ENCODE data around the gene TMEM163.

The TMEM163 gene

DNA sequence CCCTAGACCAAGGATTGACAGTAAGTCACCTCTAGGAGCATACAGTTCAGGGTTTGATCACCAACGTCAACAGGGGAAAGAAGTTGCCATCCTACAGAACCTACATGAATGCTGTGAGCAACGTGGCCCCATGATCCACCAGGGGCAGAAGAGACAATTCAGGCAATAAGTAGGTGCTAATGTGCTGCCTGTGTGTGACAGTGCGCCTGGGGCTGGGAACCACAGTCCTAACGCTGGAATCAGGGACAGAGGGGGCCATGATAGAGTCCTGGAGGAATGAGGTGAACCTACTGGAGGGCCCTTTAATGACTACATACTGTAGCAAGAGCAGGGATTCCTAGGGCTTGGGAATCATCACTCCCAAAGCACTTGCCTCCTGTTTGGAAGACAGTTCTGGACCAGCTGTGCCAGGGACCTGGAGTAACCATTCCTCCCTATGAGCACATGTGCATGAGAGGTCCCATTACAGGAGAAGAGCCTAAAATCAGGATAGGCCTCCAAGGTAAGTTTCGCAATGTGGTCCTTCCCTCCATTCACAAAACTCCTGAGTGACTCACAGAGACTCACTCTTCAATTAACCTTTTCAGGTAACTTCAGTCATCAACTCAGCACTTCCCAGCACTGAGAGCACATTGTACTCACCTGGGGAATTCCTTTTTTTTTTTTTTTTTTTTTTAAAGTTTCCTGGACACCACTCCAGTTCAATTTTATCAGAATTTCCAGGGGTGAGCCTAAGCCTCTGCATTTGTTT is 214.0 kb downstream of the TMEM163 start:
- no peak for TF ChIP-seq POLR2AphosphoS5 (IDR thresholded peaks at IDR 0.05; ENCODE audit: low read depth, low read length)
- no peak for TF ChIP-seq POLR2A (IDR thresholded peaks at IDR 0.05; ENCODE audit: low read depth, low read length)
- no peak for TF ChIP-seq SPI1 (IDR thresholded peaks at IDR 0.05; ENCODE audit: low read depth, low read length)
- TF ChIP-seq POU2F2 (IDR thresholded peaks at IDR 0.05; ENCODE audit: low read depth, low read length), result no peak
- no peak for TF ChIP-seq TAF1 (IDR thresholded peaks at IDR 0.05; ENCODE audit: low read depth, low read length)
- TF ChIP-seq PAX5 (IDR thresholded peaks at IDR 0.05; ENCODE audit: insufficient read depth, low read length, severe bottlenecking), result no peak
- no peak for DNase-seq (ENCODE audit: insufficient read length, low spot score)
- FAIRE-seq, result no peak

- no peak for TF ChIP-seq PAX5 (IDR thresholded peaks at IDR 0.05; ENCODE audit: insufficient read depth, low read length, severe bottlenecking)
- TF ChIP-seq POU2F2 (IDR thresholded peaks at IDR 0.05; ENCODE audit: low read depth, low read length), result no peak
- TF ChIP-seq TAF1 (IDR thresholded peaks at IDR 0.05; ENCODE audit: low read depth, low read length), result no peak
- TF ChIP-seq POLR2AphosphoS5 (IDR thresholded peaks at IDR 0.05; ENCODE audit: low read depth, low read length), result no peak
- no peak for DNase-seq (ENCODE audit: insufficient read length, low spot score)
- no peak for FAIRE-seq
Measured at GRCh38 chr2:134502104-134502503, 216.7 kb downstream of the TMEM163 start.

GRCh38 chr2:134501476-134502091 is 217.2 kb downstream of the TMEM163 start:
- no peak for TF ChIP-seq POLR2A (IDR thresholded peaks at IDR 0.05; ENCODE audit: low read depth, low read length)
- TF ChIP-seq PAX5 (IDR thresholded peaks at IDR 0.05; ENCODE audit: insufficient read depth, low read length, severe bottlenecking), result no peak
- TF ChIP-seq SPI1 (IDR thresholded peaks at IDR 0.05; ENCODE audit: low read depth, low read length), result no peak
- no peak for TF ChIP-seq TAF1 (IDR thresholded peaks at IDR 0.05; ENCODE audit: low read depth, low read length)
- no peak for TF ChIP-seq POLR2AphosphoS5 (IDR thresholded peaks at IDR 0.05; ENCODE audit: low read depth, low read length)
- no peak for TF ChIP-seq POU2F2 (IDR thresholded peaks at IDR 0.05; ENCODE audit: low read depth, low read length)
- DNase-seq (ENCODE audit: insufficient read length, low spot score) (no peak), FAIRE-seq (no peak)

DNA sequence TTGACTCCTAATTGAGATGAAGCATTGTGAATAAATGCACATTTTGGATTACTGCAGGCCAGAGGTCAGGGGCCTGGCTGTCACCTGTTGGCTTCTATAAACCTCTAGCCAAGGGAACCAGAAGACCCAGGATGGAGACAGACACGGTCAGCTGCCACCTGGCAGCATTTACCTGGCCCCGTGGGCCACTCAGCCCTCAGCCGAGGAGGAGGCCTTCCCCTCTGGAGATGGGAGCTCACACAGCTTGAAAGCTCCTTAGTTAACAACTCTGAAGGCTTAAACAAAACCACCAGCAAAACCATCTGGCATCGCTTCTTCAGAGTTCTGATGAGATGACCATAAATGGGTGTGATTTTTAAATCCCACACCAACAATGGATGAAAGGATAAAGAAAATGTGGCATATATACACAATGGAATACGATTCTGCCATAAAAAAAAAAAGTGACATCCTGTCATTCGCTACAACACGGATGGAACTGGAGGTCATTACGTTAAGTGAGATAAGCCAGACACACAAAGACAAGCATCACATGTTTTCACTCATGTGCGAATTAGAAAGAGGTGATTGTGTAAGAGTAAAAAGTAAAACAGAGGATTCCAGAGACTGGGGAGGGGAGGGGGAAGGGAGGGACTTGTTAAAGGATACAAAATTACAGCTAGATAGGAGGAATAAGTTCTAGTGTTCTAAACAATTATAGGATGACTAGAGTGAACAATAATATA is 218.4 kb downstream of the TMEM163 start:
- FAIRE-seq, result no peak
- no peak for DNase-seq (ENCODE audit: insufficient read length, low spot score)

GRCh38 chr2:134499307-134499926 is 219.4 kb downstream of the TMEM163 start:
- no peak for TF ChIP-seq POU2F2 (IDR thresholded peaks at IDR 0.05; ENCODE audit: low read depth, low read length)
- no peak for TF ChIP-seq PAX5 (IDR thresholded peaks at IDR 0.05; ENCODE audit: insufficient read depth, low read length, severe bottlenecking)
- no peak for TF ChIP-seq POLR2A (IDR thresholded peaks at IDR 0.05; ENCODE audit: low read depth, low read length)
- no peak for TF ChIP-seq POLR2AphosphoS5 (IDR thresholded peaks at IDR 0.05; ENCODE audit: low read depth, low read length)
- TF ChIP-seq SPI1 (IDR thresholded peaks at IDR 0.05; ENCODE audit: low read depth, low read length), result no peak
- TF ChIP-seq TAF1 (IDR thresholded peaks at IDR 0.05; ENCODE audit: low read depth, low read length), result no peak
- FAIRE-seq, result no peak
- DNase-seq (ENCODE audit: insufficient read length, low spot score), result no peak

More for the DNA sequence above, 218.4 kb downstream of the TMEM163 start:
- no peak for TF ChIP-seq SPI1 (IDR thresholded peaks at IDR 0.05; ENCODE audit: low read depth, low read length)
- no peak for TF ChIP-seq PAX5 (IDR thresholded peaks at IDR 0.05; ENCODE audit: insufficient read depth, low read length, severe bottlenecking)
- TF ChIP-seq POU2F2 (IDR thresholded peaks at IDR 0.05; ENCODE audit: low read depth, low read length), result no peak
- no peak for TF ChIP-seq TAF1 (IDR thresholded peaks at IDR 0.05; ENCODE audit: low read depth, low read length)
- no peak for TF ChIP-seq POLR2A (IDR thresholded peaks at IDR 0.05; ENCODE audit: low read depth, low read length)
- no peak for TF ChIP-seq POLR2AphosphoS5 (IDR thresholded peaks at IDR 0.05; ENCODE audit: low read depth, low read length)

DNA sequence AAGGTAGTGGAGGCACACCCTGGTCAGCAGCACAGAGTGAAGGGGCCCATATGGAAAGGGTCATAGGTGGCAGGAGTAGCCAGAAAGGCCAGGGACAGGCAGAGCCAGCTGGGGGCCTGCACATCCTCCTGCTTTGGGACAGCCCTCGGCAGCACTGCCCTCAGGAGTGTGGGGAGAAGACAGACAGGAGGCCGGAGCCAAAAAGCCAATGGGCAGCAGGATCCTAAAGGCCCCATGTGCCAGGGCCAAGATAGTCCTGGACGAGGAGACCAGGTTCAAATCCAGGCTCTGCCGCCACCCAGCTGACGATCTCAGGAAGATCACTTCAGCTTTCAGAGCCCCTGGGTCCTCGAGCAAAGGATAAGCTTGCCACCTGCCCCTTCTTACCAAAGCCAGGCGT is 220.1 kb downstream of the TMEM163 start:
- DNase-seq (ENCODE audit: insufficient read length, low spot score) (no peak), FAIRE-seq (no peak)
- TF ChIP-seq SPI1 (IDR thresholded peaks at IDR 0.05; ENCODE audit: low read depth, low read length) (no peak), TAF1 (IDR thresholded peaks at IDR 0.05; ENCODE audit: low read depth, low read length) (no peak), POLR2A (IDR thresholded peaks at IDR 0.05; ENCODE audit: low read depth, low read length) (no peak), POU2F2 (IDR thresholded peaks at IDR 0.05; ENCODE audit: low read depth, low read length) (no peak), PAX5 (IDR thresholded peaks at IDR 0.05; ENCODE audit: insufficient read depth, low read length, severe bottlenecking) (no peak), POLR2AphosphoS5 (IDR thresholded peaks at IDR 0.05; ENCODE audit: low read depth, low read length) (no peak)

DNA sequence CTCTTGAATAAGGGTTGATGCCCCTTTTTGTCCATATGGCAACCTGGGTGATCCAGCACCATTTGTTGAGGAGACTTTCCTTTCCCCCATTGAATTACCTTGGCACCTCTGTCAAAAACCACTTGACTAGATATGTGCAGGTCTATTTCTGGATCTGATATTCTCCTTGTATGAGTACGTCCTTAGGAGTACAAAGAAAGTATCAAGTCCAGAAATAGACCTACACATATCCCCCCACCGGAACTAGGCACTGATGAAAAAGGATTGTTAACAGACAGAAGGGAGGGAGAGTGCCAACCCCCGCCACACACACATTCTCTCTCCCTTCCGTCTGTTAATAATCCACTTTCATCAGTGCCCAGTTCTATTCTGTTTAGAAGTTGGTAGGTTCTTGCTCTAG is 225.0 kb downstream of the TMEM163 start:
- TF ChIP-seq SPI1 (IDR thresholded peaks at IDR 0.05; ENCODE audit: low read depth, low read length) (no peak), POLR2AphosphoS5 (IDR thresholded peaks at IDR 0.05; ENCODE audit: low read depth, low read length) (no peak), PAX5 (IDR thresholded peaks at IDR 0.05; ENCODE audit: insufficient read depth, low read length, severe bottlenecking) (no peak)
- DNase-seq (ENCODE audit: insufficient read length, low spot score) (no peak), FAIRE-seq (no peak)

DNA sequence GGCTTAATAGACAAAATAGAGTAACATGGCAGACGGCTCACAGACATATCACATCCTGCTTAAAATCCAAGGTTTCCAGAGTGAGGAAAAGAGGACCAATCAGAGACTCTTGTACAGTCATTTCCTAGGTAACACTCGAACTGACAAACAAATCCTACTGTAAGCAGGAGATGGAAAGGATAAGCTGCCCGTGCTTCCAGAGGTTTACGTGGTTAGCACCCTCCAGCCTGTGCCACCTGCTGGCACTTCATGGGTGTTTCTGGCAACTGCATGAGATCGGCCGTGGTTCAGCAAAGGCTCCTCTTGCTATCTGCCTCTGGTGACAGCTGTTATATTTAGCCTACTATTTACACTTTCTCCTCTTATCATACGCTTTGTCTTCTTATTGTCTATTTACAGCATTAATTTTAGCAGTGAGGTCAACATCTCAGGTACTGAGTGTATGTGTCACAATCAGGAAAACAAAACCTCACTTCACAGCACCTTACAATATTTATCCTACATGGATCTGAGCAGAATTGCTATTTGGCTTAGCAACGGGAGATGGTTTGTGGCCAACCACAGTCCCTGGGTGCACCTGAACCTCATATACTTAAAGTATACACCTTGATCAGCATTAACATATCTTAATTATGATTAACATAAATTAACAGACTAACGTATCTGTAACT is 226.9 kb downstream of the TMEM163 start:
- no peak for TF ChIP-seq SPI1 (IDR thresholded peaks at IDR 0.05; ENCODE audit: low read depth, low read length)
- no peak for TF ChIP-seq POLR2A (IDR thresholded peaks at IDR 0.05; ENCODE audit: low read depth, low read length)
- DNase-seq (ENCODE audit: insufficient read length, low spot score), result no peak
- FAIRE-seq, result no peak

- DNase-seq (ENCODE audit: insufficient read length, low spot score) (no peak), FAIRE-seq (no peak)
- TF ChIP-seq TAF1 (IDR thresholded peaks at IDR 0.05; ENCODE audit: low read depth, low read length) (no peak), POU2F2 (IDR thresholded peaks at IDR 0.05; ENCODE audit: low read depth, low read length) (no peak), SPI1 (IDR thresholded peaks at IDR 0.05; ENCODE audit: low read depth, low read length) (no peak)
Measured at GRCh38 chr2:134491022-134491421, 227.8 kb downstream of the TMEM163 start.
